Calu3 (cell line): ENCODE measurements around the gene GRK5. TPM values are rescaled to one million over a fixed set of nuclear protein-coding genes. Genes with fewer than 3 reads are reported as not detected.
"Not testable (repeated sequence)": the region's sequence is repeated elsewhere in the genome, so short reads cannot be mapped to it uniquely, and the experiment has no call there.

Experiments
- BruUV-seq: library from RNA; stranded (reverse); fragments of 400-500 nt; replicated peaks from 2 replicates; lab custom pipeline; 2021; lab: Mats Ljungman, UMichigan
- CTCF ChIA-PET: fragments of 300-600 bp; sonication (Branson Sonifier 250); formaldehyde crosslinking; loops from one replicate; lab custom pipeline; 2022; ENCODE audit warnings: antibody characterized with exemption; lab: Charles Lee
- DNase-seq: peaks from one replicate; pipeline ENCODE4 v3.0.0; 2022
- H3K27ac Mint-ChIP-seq: one replicate; pipeline ENCODE4 v1.8.0; 2022; ENCODE audit warnings: mixed read lengths; ENCODE audit not compliant: unreplicated experiment
- H3K27me3 Mint-ChIP-seq: one replicate; pipeline ENCODE4 v1.8.0; 2022; ENCODE audit warnings: mixed read lengths; ENCODE audit not compliant: unreplicated experiment
- H3K36me3 Mint-ChIP-seq: one replicate; pipeline ENCODE4 v1.8.0; 2022; ENCODE audit warnings: mild to moderate bottlenecking, moderate library complexity, mixed read lengths; ENCODE audit not compliant: insufficient read depth, unreplicated experiment
- H3K4me1 Mint-ChIP-seq: one replicate; pipeline ENCODE4 v1.8.0; 2022; ENCODE audit warnings: mild to moderate bottlenecking, low read depth, mixed read lengths; ENCODE audit not compliant: unreplicated experiment
- H3K4me3 Mint-ChIP-seq: one replicate; pipeline ENCODE4 v1.8.0; 2022; ENCODE audit warnings: mild to moderate bottlenecking, low read depth, moderate library complexity, mixed read lengths; ENCODE audit not compliant: unreplicated experiment
- H3K9me3 Mint-ChIP-seq: one replicate; pipeline ENCODE4 v1.8.0; 2022; ENCODE audit warnings: low read depth, mixed read lengths; ENCODE audit not compliant: unreplicated experiment
- intact Hi-C: fragments of 100-400 bp; cut with micrococcal nuclease; formaldehyde crosslinking; loops from one replicate; pipeline ENCODE4 v1.10.0; 2022; ENCODE audit not compliant: unreplicated experiment
- total RNA-seq: library from RNA; stranded (reverse); gene quantifications from 2 replicates; pipeline ENCODE4 v1.2.3, GENCODE V29; 2022
- TF ChIP-seq, protein P1 (sequence below): fragments of 200-600 bp; IDR thresholded peaks from one replicate; pipeline ENCODE4 v1.8.0; 2022; ENCODE audit warnings: antibody characterized with exemption; ENCODE audit not compliant: unreplicated experiment

The GRK5 gene
- total RNA-seq, 1 experiment from 2014 or later, result 4.4 TPM

DNA sequence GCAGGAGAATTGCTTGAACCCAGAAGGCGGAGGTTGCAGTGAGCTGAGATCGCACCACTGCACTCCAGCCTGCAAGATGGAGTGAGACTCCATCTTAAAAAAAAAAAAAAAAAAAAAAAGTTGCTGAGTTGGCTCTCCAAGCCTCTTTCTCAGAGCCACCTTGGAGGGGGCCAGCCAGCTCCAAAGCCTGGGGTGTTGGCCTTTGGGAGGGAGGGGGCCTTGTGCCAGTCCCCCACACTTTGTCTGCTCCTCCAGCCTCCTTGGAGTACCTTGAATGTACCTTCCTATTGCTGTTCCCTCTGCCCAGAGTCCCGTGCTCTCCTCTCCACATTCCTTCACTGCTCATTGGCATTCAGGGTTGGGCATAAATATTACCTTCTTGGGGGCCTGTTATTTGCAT is 62.4 kb downstream of the GRK5 start:
- H3K9me3 Mint-ChIP-seq, result no peaks in the 10 kb centered on the region
- H3K4me1 Mint-ChIP-seq, result peaks cover 11% of the 10 kb centered on the region
- TF ChIP-seq, protein P1, sequence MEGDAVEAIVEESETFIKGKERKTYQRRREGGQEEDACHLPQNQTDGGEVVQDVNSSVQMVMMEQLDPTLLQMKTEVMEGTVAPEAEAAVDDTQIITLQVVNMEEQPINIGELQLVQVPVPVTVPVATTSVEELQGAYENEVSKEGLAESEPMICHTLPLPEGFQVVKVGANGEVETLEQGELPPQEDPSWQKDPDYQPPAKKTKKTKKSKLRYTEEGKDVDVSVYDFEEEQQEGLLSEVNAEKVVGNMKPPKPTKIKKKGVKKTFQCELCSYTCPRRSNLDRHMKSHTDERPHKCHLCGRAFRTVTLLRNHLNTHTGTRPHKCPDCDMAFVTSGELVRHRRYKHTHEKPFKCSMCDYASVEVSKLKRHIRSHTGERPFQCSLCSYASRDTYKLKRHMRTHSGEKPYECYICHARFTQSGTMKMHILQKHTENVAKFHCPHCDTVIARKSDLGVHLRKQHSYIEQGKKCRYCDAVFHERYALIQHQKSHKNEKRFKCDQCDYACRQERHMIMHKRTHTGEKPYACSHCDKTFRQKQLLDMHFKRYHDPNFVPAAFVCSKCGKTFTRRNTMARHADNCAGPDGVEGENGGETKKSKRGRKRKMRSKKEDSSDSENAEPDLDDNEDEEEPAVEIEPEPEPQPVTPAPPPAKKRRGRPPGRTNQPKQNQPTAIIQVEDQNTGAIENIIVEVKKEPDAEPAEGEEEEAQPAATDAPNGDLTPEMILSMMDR, result no peak
- no peaks in the 10 kb centered on the region for H3K36me3 Mint-ChIP-seq
- no peak overlapping the region for H3K27ac Mint-ChIP-seq
- no TSS peak for BruUV-seq
- DNase-seq, result no peak
- H3K27me3 Mint-ChIP-seq, result no peaks in the 10 kb centered on the region
- intact Hi-C loops, result loop anchor here (10.0 kb wide), 1 partner anchor 65 kb away; the partner anchor contains the start of gene GRK5
- CTCF ChIA-PET, result no interaction called here
- H3K4me3 Mint-ChIP-seq, result no peak overlapping the region

DNA sequence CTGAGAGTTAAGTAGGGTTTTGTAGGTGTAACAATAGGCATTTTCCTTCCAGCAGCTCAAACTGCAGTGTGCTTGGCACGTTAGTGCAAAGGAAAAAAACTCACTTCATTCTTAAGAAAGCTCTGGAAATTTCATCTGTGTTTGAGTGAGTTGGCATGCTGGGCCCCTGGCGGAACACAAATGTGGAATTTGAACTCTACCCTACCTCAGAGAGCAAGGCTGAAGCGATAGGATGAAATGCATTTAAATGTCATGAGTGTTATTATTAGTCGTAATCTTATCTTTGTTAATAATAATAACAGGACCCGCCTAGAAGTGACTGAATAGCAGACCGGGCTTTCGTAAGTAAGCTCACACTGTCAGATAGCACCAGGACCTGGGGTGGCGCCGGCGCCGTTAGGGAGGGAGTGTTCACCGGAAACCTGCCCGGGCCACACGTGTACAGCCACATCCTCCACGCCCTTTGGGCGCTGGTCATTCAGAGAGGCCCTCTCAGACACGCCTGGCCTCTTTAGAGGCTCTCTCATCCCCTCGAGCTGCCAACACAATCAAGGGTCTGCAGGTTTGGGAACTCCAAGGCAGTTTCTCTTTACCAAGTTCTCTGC is 63.5 kb downstream of the GRK5 start:
- TF ChIP-seq, protein P1, result no peak
- CTCF ChIA-PET, result interaction anchor here (0.7 to 1.7 kb wide), 4 partner anchors 17 to 199 kb away, joined by 3 read pairs; no protein-coding TSS in a partner anchor
- H3K27me3 Mint-ChIP-seq, result no peaks in the 10 kb centered on the region
- no TSS peak for BruUV-seq
- no peaks in the 10 kb centered on the region for H3K36me3 Mint-ChIP-seq
- peak; percentile 28 for DNase-seq
- no peaks in the 10 kb centered on the region for H3K9me3 Mint-ChIP-seq
- H3K4me3 Mint-ChIP-seq, result peak overlapping the region; percentile 37
- no peak overlapping the region for H3K27ac Mint-ChIP-seq
- intact Hi-C loops, result loop anchor here (10.0 kb wide), 1 partner anchor 66 kb away; the partner anchor contains the start of gene GRK5
- peaks cover 11% of the 10 kb centered on the region for H3K4me1 Mint-ChIP-seq

DNA sequence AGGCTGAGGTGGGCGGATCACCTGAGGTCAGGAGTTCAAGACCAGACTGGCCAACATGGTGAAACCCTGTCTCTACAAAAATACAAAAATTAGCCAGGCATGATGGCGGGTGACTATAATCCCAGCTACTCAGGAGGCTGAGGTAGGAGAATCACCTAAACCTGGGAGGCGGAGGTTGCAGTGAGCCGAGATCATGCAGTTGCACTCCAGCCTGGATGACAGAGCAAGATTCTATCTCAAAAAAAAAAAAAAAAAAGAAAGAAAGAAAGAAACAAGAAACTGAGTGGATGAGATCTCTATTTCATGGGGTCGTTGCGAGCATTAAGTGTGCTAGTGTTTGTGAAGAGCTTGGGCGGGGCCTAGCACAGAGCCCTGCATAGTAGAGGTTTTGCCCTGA is 65.0 kb downstream of the GRK5 start:
- DNase-seq, H3K36me3 Mint-ChIP-seq, H3K4me3 Mint-ChIP-seq, H3K27ac Mint-ChIP-seq, BruUV-seq, H3K27me3 Mint-ChIP-seq, H3K9me3 Mint-ChIP-seq: not testable (repeated sequence)
- H3K4me1 Mint-ChIP-seq, result peaks cover 11% of the 10 kb centered on the region
- CTCF ChIA-PET, result interaction anchor here (0.7 kb wide), 1 partner anchor 25 kb away, joined by 3 read pairs; no protein-coding TSS in a partner anchor
- intact Hi-C loops, result loop anchor here (10.0 kb wide), 1 partner anchor 68 kb away; the partner anchor contains the start of gene GRK5

DNA sequence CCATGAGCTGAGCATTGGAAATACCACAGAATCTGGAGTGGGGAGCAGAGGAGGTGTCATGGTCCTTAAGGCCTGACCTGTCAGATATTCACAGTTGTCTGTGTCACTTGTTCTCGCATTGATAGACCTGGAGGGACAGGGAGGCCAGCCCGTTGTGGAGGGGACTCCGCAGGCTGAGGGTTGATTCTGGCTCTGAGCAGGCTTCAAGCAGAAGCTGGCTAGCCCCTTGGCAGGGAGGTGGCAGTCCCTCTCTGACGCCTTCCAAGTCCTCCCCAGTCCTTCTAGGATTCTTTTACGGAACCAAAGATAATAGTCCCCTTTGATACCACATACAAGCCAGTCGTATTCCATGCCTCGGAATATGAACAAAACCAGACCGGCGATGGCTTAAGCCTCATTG is 65.4 kb downstream of the GRK5 start:
- H3K4me3 Mint-ChIP-seq, result no peak overlapping the region
- BruUV-seq, result no TSS peak
- H3K4me1 Mint-ChIP-seq, result peaks cover 11% of the 10 kb centered on the region

More for the DNA sequence above, 65.4 kb downstream of the GRK5 start:
- intact Hi-C loops, result loop anchor here (10.0 kb wide), 1 partner anchor 68 kb away; the partner anchor contains the start of gene GRK5
- Mint-ChIP-seq H3K27me3 (no peaks in the 10 kb centered on the region), H3K27ac (no peak overlapping the region), H3K36me3 (no peaks in the 10 kb centered on the region), H3K9me3 (no peaks in the 10 kb centered on the region)
- no peak for DNase-seq
- TF ChIP-seq, protein P1, result no peak
- CTCF ChIA-PET, result interaction anchor here (0.7 kb wide), 1 partner anchor 25 kb away, joined by 3 read pairs; no protein-coding TSS in a partner anchor
